ENCODE data around the gene PTTG1IP.

PTTG1IP gene

DNA sequence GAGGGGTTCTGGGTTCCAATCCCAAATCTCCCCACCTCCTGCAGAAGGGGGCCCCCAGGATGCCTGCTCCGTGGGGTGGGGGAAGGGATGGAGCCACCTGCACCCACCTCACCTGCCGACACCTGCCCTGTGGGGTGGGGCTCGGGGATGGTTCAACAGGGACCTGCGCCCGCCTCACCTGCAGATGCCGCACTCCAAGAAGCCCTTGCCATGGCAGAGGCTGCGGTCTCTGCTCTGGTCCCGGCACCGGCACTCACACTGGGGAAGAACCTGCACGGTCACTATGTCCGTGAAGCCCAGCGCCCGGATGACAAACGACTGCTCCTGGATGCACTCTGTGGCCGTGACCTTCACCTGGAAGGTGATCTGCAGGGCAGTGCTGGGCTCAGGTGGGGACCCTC, 18.1 kb upstream of the PTTG1IP start:
- H3K27me3 Mint-ChIP-seq (ENCODE audit: low read depth, poor library complexity) = peaks cover 23% of the 10 kb centered on the region
- TF ChIP-seq, protein P1, sequence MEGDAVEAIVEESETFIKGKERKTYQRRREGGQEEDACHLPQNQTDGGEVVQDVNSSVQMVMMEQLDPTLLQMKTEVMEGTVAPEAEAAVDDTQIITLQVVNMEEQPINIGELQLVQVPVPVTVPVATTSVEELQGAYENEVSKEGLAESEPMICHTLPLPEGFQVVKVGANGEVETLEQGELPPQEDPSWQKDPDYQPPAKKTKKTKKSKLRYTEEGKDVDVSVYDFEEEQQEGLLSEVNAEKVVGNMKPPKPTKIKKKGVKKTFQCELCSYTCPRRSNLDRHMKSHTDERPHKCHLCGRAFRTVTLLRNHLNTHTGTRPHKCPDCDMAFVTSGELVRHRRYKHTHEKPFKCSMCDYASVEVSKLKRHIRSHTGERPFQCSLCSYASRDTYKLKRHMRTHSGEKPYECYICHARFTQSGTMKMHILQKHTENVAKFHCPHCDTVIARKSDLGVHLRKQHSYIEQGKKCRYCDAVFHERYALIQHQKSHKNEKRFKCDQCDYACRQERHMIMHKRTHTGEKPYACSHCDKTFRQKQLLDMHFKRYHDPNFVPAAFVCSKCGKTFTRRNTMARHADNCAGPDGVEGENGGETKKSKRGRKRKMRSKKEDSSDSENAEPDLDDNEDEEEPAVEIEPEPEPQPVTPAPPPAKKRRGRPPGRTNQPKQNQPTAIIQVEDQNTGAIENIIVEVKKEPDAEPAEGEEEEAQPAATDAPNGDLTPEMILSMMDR (IDR thresholded peaks at IDR 0.05) = no peak
- peaks cover 27% of the 10 kb centered on the region for H3K4me1 Mint-ChIP-seq
- no peaks in the 10 kb centered on the region for H3K36me3 Mint-ChIP-seq (ENCODE audit: low read depth)
- no peak overlapping the region for H3K27ac Mint-ChIP-seq
- no peaks in the 10 kb centered on the region for H3K9me3 Mint-ChIP-seq
- peak; percentile 6 for DNase-seq
- no peak overlapping the region for H3K4me3 Mint-ChIP-seq

DNA sequence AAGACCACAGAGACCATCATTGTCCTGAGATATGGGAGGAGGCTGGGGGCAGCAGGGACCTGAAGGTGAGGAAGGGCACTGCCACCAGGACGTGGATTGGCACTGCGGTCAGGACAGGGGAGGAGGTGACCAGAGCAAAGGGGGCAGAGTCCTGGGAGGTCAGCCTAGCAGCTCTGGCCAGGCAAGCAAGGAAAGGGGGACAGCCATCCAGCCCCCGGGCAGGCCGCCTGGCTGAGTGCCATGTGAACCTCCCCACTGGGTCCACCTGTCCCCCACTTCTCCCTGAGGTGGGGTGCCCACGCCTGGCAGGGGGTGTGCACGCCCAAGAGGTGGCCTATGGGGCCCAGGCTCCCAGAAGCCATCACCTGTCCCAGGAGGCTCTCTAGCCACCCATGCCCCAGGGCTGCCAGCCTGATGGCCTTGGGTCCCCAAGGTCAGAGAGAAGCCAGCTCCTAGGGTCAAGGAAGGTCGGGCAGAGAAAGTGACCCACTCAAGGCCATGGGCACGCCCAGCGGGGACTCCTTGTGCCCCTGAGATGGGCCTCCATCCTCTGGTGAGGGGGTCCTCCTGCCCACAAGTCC, 17.6 kb upstream of the PTTG1IP start:
- Mint-ChIP-seq H3K27me3 (ENCODE audit: low read depth, poor library complexity) (peaks cover 28% of the 10 kb centered on the region), H3K27ac (no peak overlapping the region), H3K4me3 (no peak overlapping the region), H3K9me3 (no peaks in the 10 kb centered on the region), H3K36me3 (ENCODE audit: low read depth) (no peaks in the 10 kb centered on the region), H3K4me1 (peaks cover 33% of the 10 kb centered on the region)
- DNase-seq = no peak
- TF ChIP-seq, protein P1 (IDR thresholded peaks at IDR 0.05) = no peak

DNA sequence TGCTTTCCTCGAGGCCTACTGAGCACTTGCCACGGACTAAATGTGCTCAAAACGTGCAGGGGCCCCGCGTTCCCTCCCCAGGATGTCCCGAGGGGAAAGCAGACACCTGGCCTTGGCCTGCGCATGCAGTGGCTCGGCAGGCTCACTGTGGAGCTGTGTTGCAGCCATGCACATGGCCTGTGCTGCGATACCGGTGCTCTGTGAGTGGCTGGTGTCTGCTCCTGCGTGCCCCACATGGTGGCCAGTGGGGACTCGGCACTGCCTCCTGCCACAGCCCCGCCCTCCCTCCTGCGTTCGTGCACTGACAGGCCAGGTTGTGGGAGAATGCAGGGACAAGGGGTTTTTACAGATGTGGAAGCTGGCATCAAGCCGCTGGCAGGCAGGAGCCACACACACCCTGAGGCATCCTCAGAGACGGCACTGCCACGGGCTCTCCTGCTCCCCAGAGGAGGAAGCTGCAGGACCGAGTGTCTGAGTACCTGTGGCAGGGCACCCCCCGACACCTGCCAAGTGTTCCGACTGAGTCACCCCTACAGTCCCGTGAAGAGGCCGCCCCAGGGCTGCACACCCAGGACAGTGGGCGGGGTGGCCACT, 16.9 kb upstream of the PTTG1IP start:
- Mint-ChIP-seq H3K4me1 (peaks cover 34% of the 10 kb centered on the region), H3K9me3 (no peaks in the 10 kb centered on the region), H3K36me3 (ENCODE audit: low read depth) (no peaks in the 10 kb centered on the region), H3K27ac (no peak overlapping the region), H3K27me3 (ENCODE audit: low read depth, poor library complexity) (peaks cover 28% of the 10 kb centered on the region), H3K4me3 (no peak overlapping the region)
- no peak for DNase-seq
- TF ChIP-seq, protein P1 (IDR thresholded peaks at IDR 0.05) = no peak

DNA sequence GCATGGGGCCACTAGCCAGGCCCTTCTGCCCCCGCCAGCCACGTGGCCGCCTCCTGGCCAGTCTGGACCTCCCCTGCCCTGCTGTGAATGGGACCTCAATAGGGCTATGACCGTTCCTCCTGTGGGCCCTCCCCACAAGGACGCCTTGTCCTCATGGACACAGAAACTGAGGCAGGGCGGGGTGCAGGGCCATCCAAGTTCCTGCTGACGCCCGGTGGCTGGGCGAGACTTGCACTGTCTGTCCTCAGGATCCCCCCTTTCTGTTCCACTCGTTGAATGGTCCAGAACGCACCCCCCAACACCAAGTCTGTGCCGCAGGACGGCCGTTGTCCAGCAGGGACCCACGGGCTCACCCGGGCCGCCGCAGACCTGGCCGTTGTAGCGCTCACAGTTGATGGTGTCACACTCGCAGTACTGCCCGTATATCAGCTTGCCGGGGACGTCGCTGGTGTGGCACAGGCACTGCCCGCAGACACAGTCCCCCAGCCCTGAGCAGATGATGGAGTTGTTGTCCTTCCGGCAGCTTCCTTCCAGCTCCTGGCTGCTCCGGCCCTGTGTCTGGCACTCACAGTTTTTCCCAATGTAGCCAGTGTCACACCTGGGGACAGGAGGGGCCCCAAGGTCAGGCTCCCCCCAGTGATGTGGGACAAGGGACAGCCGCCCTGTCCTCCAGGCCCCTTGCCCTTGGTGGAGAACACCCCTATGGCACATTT, 16.3 kb upstream of the PTTG1IP start:
- no peak for DNase-seq
- no peak overlapping the region for H3K27ac Mint-ChIP-seq
- H3K4me1 Mint-ChIP-seq = peaks cover 34% of the 10 kb centered on the region
- TF ChIP-seq, protein P1 (IDR thresholded peaks at IDR 0.05) = no peak
- H3K27me3 Mint-ChIP-seq (ENCODE audit: low read depth, poor library complexity) = peaks cover 29% of the 10 kb centered on the region
- H3K9me3 Mint-ChIP-seq = no peaks in the 10 kb centered on the region
- H3K4me3 Mint-ChIP-seq = no peak overlapping the region
- H3K36me3 Mint-ChIP-seq (ENCODE audit: low read depth) = no peaks in the 10 kb centered on the region

DNA sequence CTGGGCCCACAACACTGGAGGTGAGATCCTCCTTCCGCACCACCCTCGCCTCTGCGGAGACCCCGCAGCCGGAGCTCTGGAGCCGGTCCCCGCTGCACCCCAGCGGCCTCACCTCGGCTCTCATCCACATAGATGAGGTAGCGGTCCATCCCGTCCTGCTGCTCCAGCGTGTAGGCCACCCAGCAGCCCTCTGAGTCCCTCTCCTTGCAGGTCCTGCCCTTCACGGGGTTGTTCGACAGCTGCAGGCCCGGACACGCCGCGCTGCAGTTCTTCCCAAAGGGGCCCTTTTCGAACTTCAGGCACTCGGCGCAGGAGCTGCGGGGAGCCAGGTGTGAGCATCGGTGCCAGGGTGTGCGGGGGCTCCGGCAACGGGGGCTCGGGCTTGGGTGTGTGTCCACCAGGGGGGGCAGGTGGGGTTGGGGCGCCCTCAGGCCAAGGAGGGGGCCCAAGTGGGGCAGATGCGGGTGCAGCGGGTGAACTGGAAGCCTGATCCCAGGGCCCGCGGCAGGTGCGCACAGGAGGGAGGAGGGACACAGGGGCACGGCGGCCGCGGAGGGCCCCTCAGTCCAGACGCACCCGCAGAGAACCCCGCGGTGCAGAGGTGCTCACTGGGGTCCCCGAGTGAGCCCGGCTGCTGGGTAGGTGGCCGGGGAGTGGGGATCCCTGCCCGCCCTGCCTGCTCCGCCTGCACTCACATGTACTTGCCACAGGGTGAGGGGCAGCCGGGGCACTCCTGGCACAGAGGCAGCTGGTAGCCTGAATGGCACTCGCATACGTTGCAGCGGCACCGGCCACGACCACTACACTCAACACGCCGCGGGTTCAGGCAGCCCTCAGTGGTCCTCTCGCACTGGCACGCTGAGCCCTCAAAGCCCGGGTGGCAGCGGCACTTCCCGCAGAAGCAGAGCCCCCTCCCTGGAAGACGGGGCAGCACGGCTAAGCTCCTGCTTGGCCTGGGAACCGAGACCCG, 15.4 kb upstream of the PTTG1IP start:
- no peak overlapping the region for H3K4me3 Mint-ChIP-seq
- TF ChIP-seq, protein P1 (IDR thresholded peaks at IDR 0.05) = no peak
- H3K27ac Mint-ChIP-seq = no peak overlapping the region
- H3K9me3 Mint-ChIP-seq = no peaks in the 10 kb centered on the region
- no peak for DNase-seq
- peaks cover 30% of the 10 kb centered on the region for H3K27me3 Mint-ChIP-seq (ENCODE audit: low read depth, poor library complexity)
- peaks cover 32% of the 10 kb centered on the region for H3K4me1 Mint-ChIP-seq
- no peaks in the 10 kb centered on the region for H3K36me3 Mint-ChIP-seq (ENCODE audit: low read depth)

Data from nephron progenitor cell (in vitro differentiated cells).